ENCODE data around the gene WNT11. TPM values are rescaled to one million over a fixed set of nuclear protein-coding genes. Genes with fewer than 3 reads are reported as not detected.

Gene WNT11
- total RNA-seq, 1 donor = 0.36 TPM

GRCh38 chr11:76230392-76230791, 24.1 kb upstream of the WNT11 start:
- DNase-seq (ENCODE audit: insufficient read length, low spot score, missing footprints) = no peak
- peaks cover 11% of the 10 kb centered on the region for H3K4me1 ChIP-seq (ENCODE audit: insufficient read depth, low read length)
- peaks cover 5% of the 10 kb centered on the region for H3K27me3 ChIP-seq (ENCODE audit: insufficient read depth, low read length)
- H3K79me2 ChIP-seq (ENCODE audit: insufficient read depth, low read length) = no peaks in the 10 kb centered on the region
- no peak for TF ChIP-seq CTCF (IDR thresholded peaks at IDR 0.05; ENCODE audit: extremely low read depth, low read depth, low read length)
- H3K4me2 ChIP-seq (ENCODE audit: insufficient read depth, low read length) = no peak overlapping the region
- H3K4me3 ChIP-seq (ENCODE audit: insufficient read depth, low read length) = no peak overlapping the region
- no peaks in the 10 kb centered on the region for H3K9me3 ChIP-seq (ENCODE audit: low read depth, low read length)
- H3K27ac ChIP-seq (ENCODE audit: low read depth, low read length) = no peak overlapping the region
- no peaks in the 10 kb centered on the region for H3K36me3 ChIP-seq (ENCODE audit: insufficient read depth, low read length)
- H2AFZ ChIP-seq (ENCODE audit: low read length) = no peak overlapping the region
- H4K20me1 ChIP-seq (ENCODE audit: insufficient read depth, low read length) = no peaks in the 10 kb centered on the region

GRCh38 chr11:76229690-76230240, 23.5 kb upstream of the WNT11 start:
- H3K4me1 ChIP-seq (ENCODE audit: insufficient read depth, low read length) = peaks cover 10% of the 10 kb centered on the region
- peaks cover 5% of the 10 kb centered on the region for H3K27me3 ChIP-seq (ENCODE audit: insufficient read depth, low read length)
- H3K79me2 ChIP-seq (ENCODE audit: insufficient read depth, low read length) = no peaks in the 10 kb centered on the region
- H3K27ac ChIP-seq (ENCODE audit: low read depth, low read length) = no peak overlapping the region
- no peaks in the 10 kb centered on the region for H3K36me3 ChIP-seq (ENCODE audit: insufficient read depth, low read length)
- H4K20me1 ChIP-seq (ENCODE audit: insufficient read depth, low read length) = no peaks in the 10 kb centered on the region
- H3K9me3 ChIP-seq (ENCODE audit: low read depth, low read length) = no peaks in the 10 kb centered on the region
- no peak overlapping the region for H2AFZ ChIP-seq (ENCODE audit: low read length)
- H3K4me2 ChIP-seq (ENCODE audit: insufficient read depth, low read length) = no peak overlapping the region
- no peak for TF ChIP-seq CTCF (IDR thresholded peaks at IDR 0.05; ENCODE audit: extremely low read depth, low read depth, low read length)
- DNase-seq (ENCODE audit: insufficient read length, low spot score, missing footprints) = no peak
- no peak overlapping the region for H3K4me3 ChIP-seq (ENCODE audit: insufficient read depth, low read length)

- DNase-seq (ENCODE audit: insufficient read length, low spot score, missing footprints) = no peak
- H3K27ac ChIP-seq (ENCODE audit: low read depth, low read length) = no peak overlapping the region
- H3K27me3 ChIP-seq (ENCODE audit: insufficient read depth, low read length) = peaks cover 5% of the 10 kb centered on the region
- H3K36me3 ChIP-seq (ENCODE audit: insufficient read depth, low read length) = no peaks in the 10 kb centered on the region
- peaks cover under 1% of the 10 kb centered on the region for H3K4me1 ChIP-seq (ENCODE audit: insufficient read depth, low read length)
- no peak overlapping the region for H2AFZ ChIP-seq (ENCODE audit: low read length)
- H4K20me1 ChIP-seq (ENCODE audit: insufficient read depth, low read length) = no peaks in the 10 kb centered on the region
- no peak overlapping the region for H3K4me3 ChIP-seq (ENCODE audit: insufficient read depth, low read length)
- no peak overlapping the region for H3K4me2 ChIP-seq (ENCODE audit: insufficient read depth, low read length)
- H3K79me2 ChIP-seq (ENCODE audit: insufficient read depth, low read length) = no peaks in the 10 kb centered on the region
- no peaks in the 10 kb centered on the region for H3K9me3 ChIP-seq (ENCODE audit: low read depth, low read length)
- TF ChIP-seq CTCF (IDR thresholded peaks at IDR 0.05; ENCODE audit: extremely low read depth, low read depth, low read length) = no peak
Measured at GRCh38 chr11:76228875-76229149, 22.5 kb upstream of the WNT11 start.

- no peaks in the 10 kb centered on the region for H3K9me3 ChIP-seq (ENCODE audit: low read depth, low read length)
- H3K4me1 ChIP-seq (ENCODE audit: insufficient read depth, low read length) = no peaks in the 10 kb centered on the region
- no peaks in the 10 kb centered on the region for H3K79me2 ChIP-seq (ENCODE audit: insufficient read depth, low read length)
- H3K27me3 ChIP-seq (ENCODE audit: insufficient read depth, low read length) = peaks cover 5% of the 10 kb centered on the region
- no peak overlapping the region for H3K4me2 ChIP-seq (ENCODE audit: insufficient read depth, low read length)
- H4K20me1 ChIP-seq (ENCODE audit: insufficient read depth, low read length) = no peaks in the 10 kb centered on the region
- TF ChIP-seq CTCF (IDR thresholded peaks at IDR 0.05; ENCODE audit: extremely low read depth, low read depth, low read length) = no peak
- no peaks in the 10 kb centered on the region for H3K36me3 ChIP-seq (ENCODE audit: insufficient read depth, low read length)
- H2AFZ ChIP-seq (ENCODE audit: low read length) = no peak overlapping the region
- no peak overlapping the region for H3K4me3 ChIP-seq (ENCODE audit: insufficient read depth, low read length)
- H3K27ac ChIP-seq (ENCODE audit: low read depth, low read length) = no peak overlapping the region
- no peak for DNase-seq (ENCODE audit: insufficient read length, low spot score, missing footprints)
Measured at GRCh38 chr11:76228071-76228874, 22.0 kb upstream of the WNT11 start.

Data from osteoblast (primary cell).